CD14-positive monocyte (primary cell): ENCODE data around the gene METTL15. TPM values are rescaled to one million over a fixed set of nuclear protein-coding genes. Genes with fewer than 3 reads are reported as not detected.

ENCODE experiments used
- DNase-seq, 3 donors: peaks; one replicate each; pipeline ENCODE4 v3.0.0-alpha.2; 2011 to 2022
- H2AFZ ChIP-seq: 2 replicates; pipeline ENCODE4 v1.6.0; 2012; ENCODE audit warnings: mild to moderate bottlenecking, low read depth, low read length, inconsistent platforms; ENCODE audit not compliant: insufficient read depth, poor library complexity, severe bottlenecking
- H3K27ac ChIP-seq, 2 donors: 1 replicate in 1 of 2; 2 replicates in 1 of 2; pipeline ENCODE4 v1.5.1; 2012 to 2013; ENCODE audit warnings: low read length in 2 of 2, control low read depth in 1 of 2, inconsistent platforms in 1 of 2, low read depth in 1 of 2, mild to moderate bottlenecking in 1 of 2
- H3K27me3 ChIP-seq, 2 donors: one replicate each; pipeline versions ENCODE4 v1.6.0 to v1.6.1; 2011 to 2013; ENCODE audit warnings: low read length in 2 of 2; ENCODE audit not compliant: control insufficient read depth in 2 of 2, insufficient read depth in 2 of 2
- H3K36me3 ChIP-seq, 2 donors: replicated peaks in 1 of 2; 1 replicate in 1 of 2; 2 replicates in 1 of 2; pipeline versions ENCODE4 v1.5.1 to v1.6.1; 2012 to 2013; ENCODE audit warnings: low read length in 2 of 2, control low read depth in 1 of 2, inconsistent platforms in 1 of 2, mild to moderate bottlenecking in 1 of 2; ENCODE audit not compliant: insufficient read depth in 2 of 2, control insufficient read depth in 1 of 2
- H3K4me1 ChIP-seq, 2 donors: 1 replicate in 1 of 2; 2 replicates in 1 of 2; pipeline versions ENCODE4 v1.5.1 to v1.6.1; 2012 to 2013; ENCODE audit warnings: low read length in 2 of 2, control low read depth in 1 of 2, inconsistent platforms in 1 of 2, mild to moderate bottlenecking in 1 of 2, moderate library complexity in 1 of 2; ENCODE audit not compliant: insufficient read depth in 2 of 2, control insufficient read depth in 1 of 2
- H3K4me2 ChIP-seq: replicated peaks from 2 replicates; pipeline ENCODE3; 2012; ENCODE audit warnings: low read length, moderate library complexity, mild to moderate bottlenecking; ENCODE audit not compliant: poor library complexity, severe bottlenecking; ENCODE audit errors: extremely low read depth
- H3K4me3 ChIP-seq, 3 experiments: fragments of 200-600 bp in 1 of 3; sonication (generic) in 1 of 3; replicated peaks in 1 of 3; 1 replicate in 2 of 3; 2 replicates in 1 of 3; pipeline ENCODE4 v1.5.1; 2011 to 2013; ENCODE audit warnings: low read length in 3 of 3, mild to moderate bottlenecking in 3 of 3, control low read depth in 2 of 3, low read depth in 2 of 3, inconsistent platforms in 1 of 3, moderate library complexity in 1 of 3
- H3K79me2 ChIP-seq: 2 replicates; pipeline ENCODE4 v1.6.0; 2012; ENCODE audit warnings: mild to moderate bottlenecking, control low read depth, inconsistent platforms, low read length, moderate library complexity; ENCODE audit not compliant: insufficient read depth
- H3K9ac ChIP-seq: 2 replicates; pipeline ENCODE4 v1.6.0; 2017; ENCODE audit warnings: low read length, mild to moderate bottlenecking; ENCODE audit not compliant: insufficient read depth, poor library complexity, severe bottlenecking
- H3K9me3 ChIP-seq, 2 donors: replicated peaks in 1 of 2; 1 replicate in 1 of 2; 2 replicates in 1 of 2; pipeline versions ENCODE4 v1.5.1 to v1.6.1; 2012 to 2013; ENCODE audit warnings: low read length in 2 of 2, control low read depth in 1 of 2; ENCODE audit not compliant: control insufficient read depth in 1 of 2, insufficient read depth in 1 of 2
- H4K20me1 ChIP-seq: 2 replicates; pipeline ENCODE4 v1.6.0; 2012; ENCODE audit warnings: mild to moderate bottlenecking, low read length, control low read depth, moderate library complexity; ENCODE audit not compliant: insufficient read depth
- H3K27ac Mint-ChIP-seq, 7 donors: one replicate each; pipeline ENCODE4 v1.8.0; 2020; ENCODE audit warnings: mild to moderate bottlenecking in 7 of 7, mixed read lengths in 7 of 7, moderate library complexity in 6 of 7, inconsistent platforms in 2 of 7
- H3K27me3 Mint-ChIP-seq, 3 donors: one replicate each; pipeline ENCODE4 v1.8.0; 2021 to 2022; ENCODE audit warnings: low read depth in 3 of 3, mild to moderate bottlenecking in 3 of 3, mixed read lengths in 3 of 3, moderate library complexity in 3 of 3, inconsistent platforms in 1 of 3
- H3K36me3 Mint-ChIP-seq, 2 donors: one replicate each; pipeline ENCODE4 v1.8.0; 2020; ENCODE audit warnings: mixed read lengths in 2 of 2, inconsistent platforms in 1 of 2, mild to moderate bottlenecking in 1 of 2
- H3K4me1 Mint-ChIP-seq: one replicate; pipeline ENCODE4 v1.8.0; 2020; ENCODE audit warnings: mild to moderate bottlenecking, mixed read lengths
- H3K4me3 Mint-ChIP-seq, 2 donors: one replicate each; pipeline ENCODE4 v1.8.0; 2020; ENCODE audit warnings: mild to moderate bottlenecking in 2 of 2, mixed read lengths in 2 of 2, moderate library complexity in 1 of 2
- H3K9me3 Mint-ChIP-seq, 7 donors: one replicate each; pipeline ENCODE4 v1.8.0; 2020 to 2022; ENCODE audit warnings: mixed read lengths in 7 of 7, mild to moderate bottlenecking in 6 of 7, moderate library complexity in 6 of 7, inconsistent platforms in 2 of 7
- CTCF ChIP-seq: fragments of 200-600 bp; IDR thresholded peaks from one replicate; pipeline ENCODE4 v1.8.0; 2022; ENCODE audit warnings: antibody characterized with exemption, mild to moderate bottlenecking
- WGBS: methylation state at CpG from one replicate; pipeline ENCODE4 v1.1.5; 2013; ENCODE audit warnings: missing lambda C conversion rate; ENCODE audit not compliant: insufficient coverage; 5-methylcytosine and 5-hydroxymethylcytosine counted together
- intact Hi-C, 2 donors: fragments of 100-400 bp; cut with micrococcal nuclease; formaldehyde crosslinking; loops; one replicate each; pipeline versions ENCODE4 v1.15.0 to v1.15.1; 2023
- polyA plus RNA-seq, 3 donors: library from polyadenylated mRNA; depleted of rRNA in 1 of 3; unstranded in 2 of 3; stranded (reverse) in 1 of 3; fragments of 300-500 nt in 2 of 3; fragments of >200 nt in 1 of 3; fragmentation: Illumina TruSeq in 2 of 3; gene quantifications; 1 replicate in 2 of 3; 2 replicates in 1 of 3; pipeline ENCODE4 v1.2.3, GENCODE V29; 2012 to 2021

METTL15 gene
- polyA plus RNA-seq, 3 donors, result 2.3 to 2.9 (median 2.6) TPM

DNA sequence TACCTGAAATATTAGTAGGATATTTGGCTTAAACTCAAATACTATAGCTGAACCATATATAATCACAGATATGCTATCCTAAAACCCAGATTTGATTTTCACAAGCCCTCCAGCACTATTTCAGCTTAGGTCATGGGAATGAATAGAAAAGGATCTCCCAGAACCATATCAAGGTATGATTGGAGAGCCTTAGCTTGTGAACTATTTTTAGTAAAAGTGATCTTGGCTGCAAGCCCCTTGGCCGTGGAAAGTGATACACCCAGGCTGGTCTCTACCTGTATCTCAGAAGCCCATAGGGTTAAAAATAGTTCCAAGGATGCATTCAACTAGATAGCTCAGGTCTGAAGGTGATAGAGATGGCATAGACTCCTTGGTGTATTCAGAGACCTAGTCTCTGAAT, 9.9 kb upstream of the METTL15 start:
- Histone ChIP-seq H2AFZ (no peak overlapping the region), H3K79me2 (peaks cover 67% of the 10 kb centered on the region), H3K4me1 (no peaks in the 10 kb centered on the region), H3K27me3 (no peaks in the 10 kb centered on the region), H3K9ac (no peak overlapping the region), H3K27ac (no peak overlapping the region), H4K20me1 (no peaks in the 10 kb centered on the region), H3K36me3 (peaks cover 4 to 24% of the 10 kb centered on the region in 2 donors), H3K9me3 (no peaks in the 10 kb centered on the region), H3K4me3 (no peak overlapping the region), H3K4me2 (no peak overlapping the region)
- intact Hi-C loops, result no loop called here
- TF ChIP-seq CTCF, result no peak
- Mint-ChIP-seq H3K27me3 (no peaks in the 10 kb centered on the region), H3K27ac (no peak overlapping the region), H3K9me3 (no peaks in the 10 kb centered on the region), H3K4me3 (no peak overlapping the region), H3K36me3 (peaks cover 23 to 42% of the 10 kb centered on the region in 2 donors), H3K4me1 (peaks cover 7% of the 10 kb centered on the region)
- no peak for DNase-seq
- WGBS, result 100% methylated on average over 1 of the region's 1 CpG

DNA sequence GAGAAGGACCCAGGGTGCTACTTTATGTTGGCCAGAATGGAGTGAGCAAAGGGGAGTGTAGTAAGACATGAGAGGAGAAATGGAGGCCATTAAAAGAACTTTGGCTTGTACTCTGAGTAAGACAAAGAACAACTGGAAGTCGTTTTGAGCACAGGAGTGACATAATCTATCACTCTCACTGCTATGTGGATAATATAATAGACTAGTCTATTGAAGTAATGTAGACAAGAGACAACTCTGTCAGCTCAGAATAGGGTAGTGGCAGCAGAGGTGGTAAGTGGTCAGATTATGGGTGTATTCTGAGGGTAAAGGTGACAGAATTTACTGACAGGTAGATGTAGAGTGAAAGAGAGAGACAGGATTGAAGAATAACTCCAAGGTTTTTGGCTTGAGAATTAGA, 8.5 kb upstream of the METTL15 start:
- no peak for TF ChIP-seq CTCF
- Histone ChIP-seq H3K4me2 (no peak overlapping the region), H3K4me3 (no peak overlapping the region), H3K9ac (no peak overlapping the region), H3K27ac (no peak overlapping the region), H3K27me3 (no peaks in the 10 kb centered on the region), H4K20me1 (no peaks in the 10 kb centered on the region), H3K79me2 (peaks cover 78% of the 10 kb centered on the region), H2AFZ (no peak overlapping the region), H3K4me1 (no peaks in the 10 kb centered on the region), H3K9me3 (no peaks in the 10 kb centered on the region), H3K36me3 (peaks cover 0 to 15% of the 10 kb centered on the region in 2 donors)
- H3K4me3 Mint-ChIP-seq, result no peak overlapping the region
- no peak for DNase-seq
- peaks cover 12% of the 10 kb centered on the region for H3K4me1 Mint-ChIP-seq
- intact Hi-C loops, result loop anchor here (10.0 kb wide), 1 partner anchor 595 kb away; the partner anchor contains the start of gene LIN7C (in 2 of the 2)
- H3K9me3 Mint-ChIP-seq, result no peaks in the 10 kb centered on the region
- peaks cover 21 to 33% of the 10 kb centered on the region in 2 donors for H3K36me3 Mint-ChIP-seq
- H3K27me3 Mint-ChIP-seq, result no peaks in the 10 kb centered on the region
- no CpG with 5 or more reads among the region's 1 CpG for WGBS
- H3K27ac Mint-ChIP-seq, result peak overlapping the region in 1 of 7 donors; percentile 57
